Measurements from ENCODE around the gene SYNPO2.

DNA sequence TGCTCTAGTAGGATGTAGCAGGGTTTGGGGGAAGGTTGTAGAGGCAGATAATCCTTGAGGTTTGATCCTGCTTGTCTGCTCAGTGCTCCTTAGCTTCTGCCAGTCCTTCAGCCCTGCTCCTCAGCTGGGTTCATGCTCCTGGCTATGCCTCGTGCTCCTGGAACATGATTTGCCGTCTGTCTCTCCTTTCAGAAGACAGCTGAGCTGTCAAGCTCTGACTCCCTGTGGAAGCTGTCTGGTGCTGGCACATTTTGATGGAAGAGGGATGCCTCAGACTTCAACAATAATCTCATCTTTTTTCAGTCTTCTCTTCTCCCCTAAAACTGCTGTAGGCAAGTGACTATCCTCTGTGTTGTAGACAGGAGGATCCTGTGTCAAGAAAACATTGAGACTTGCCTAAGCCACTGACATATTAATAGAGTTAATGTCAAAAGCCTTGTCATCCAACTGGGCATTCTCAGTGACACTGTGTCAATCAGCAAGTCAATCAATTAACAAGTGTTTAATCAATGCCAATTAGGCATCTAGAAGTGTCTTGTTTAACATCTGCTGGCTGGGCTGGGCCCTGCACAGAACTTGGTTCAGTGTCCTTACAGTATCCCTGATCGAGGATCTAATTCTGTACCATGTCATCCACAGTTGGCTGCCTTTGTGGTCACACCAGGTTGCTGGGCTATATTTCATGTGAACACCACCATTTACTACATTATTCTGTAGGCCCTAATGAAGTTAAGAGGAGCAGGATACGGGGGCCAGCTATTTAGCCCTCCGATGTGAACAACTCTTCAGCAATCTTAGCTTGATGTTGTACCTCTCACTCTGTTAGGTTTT lies 96.7 kb downstream of the SYNPO2 start:
- TF ChIP-seq EP300 (IDR thresholded peaks at IDR 0.05) = no peak
- TF ChIP-seq, protein P1, sequence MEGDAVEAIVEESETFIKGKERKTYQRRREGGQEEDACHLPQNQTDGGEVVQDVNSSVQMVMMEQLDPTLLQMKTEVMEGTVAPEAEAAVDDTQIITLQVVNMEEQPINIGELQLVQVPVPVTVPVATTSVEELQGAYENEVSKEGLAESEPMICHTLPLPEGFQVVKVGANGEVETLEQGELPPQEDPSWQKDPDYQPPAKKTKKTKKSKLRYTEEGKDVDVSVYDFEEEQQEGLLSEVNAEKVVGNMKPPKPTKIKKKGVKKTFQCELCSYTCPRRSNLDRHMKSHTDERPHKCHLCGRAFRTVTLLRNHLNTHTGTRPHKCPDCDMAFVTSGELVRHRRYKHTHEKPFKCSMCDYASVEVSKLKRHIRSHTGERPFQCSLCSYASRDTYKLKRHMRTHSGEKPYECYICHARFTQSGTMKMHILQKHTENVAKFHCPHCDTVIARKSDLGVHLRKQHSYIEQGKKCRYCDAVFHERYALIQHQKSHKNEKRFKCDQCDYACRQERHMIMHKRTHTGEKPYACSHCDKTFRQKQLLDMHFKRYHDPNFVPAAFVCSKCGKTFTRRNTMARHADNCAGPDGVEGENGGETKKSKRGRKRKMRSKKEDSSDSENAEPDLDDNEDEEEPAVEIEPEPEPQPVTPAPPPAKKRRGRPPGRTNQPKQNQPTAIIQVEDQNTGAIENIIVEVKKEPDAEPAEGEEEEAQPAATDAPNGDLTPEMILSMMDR (IDR thresholded peaks at IDR 0.05) = no peak
- no peak for TF ChIP-seq POLR2AphosphoS5 (IDR thresholded peaks at IDR 0.05)
